GM13976 (cell line): ENCODE results near the gene PDGFD.

Source experiments
- DNase-seq: peaks from one replicate; pipeline ENCODE4 v3.0.0; 2012; ENCODE audit warnings: low spot score
- in situ Hi-C: fragments of 300-500 bp; cut with MboI; formaldehyde crosslinking; loops from one replicate; pipeline ENCODE4 v1.12.0; 2022; ENCODE audit warnings: low sequenced_read_pairs, mixed read lengths, inconsistent platforms; ENCODE audit not compliant: unreplicated experiment
- TF ChIP-seq, protein P1 (sequence below): IDR thresholded peaks from 2 replicates; pipeline ENCODE4 v1.5.1; 2012; ENCODE audit warnings: borderline replicate concordance, mild to moderate bottlenecking; ENCODE audit not compliant: insufficient read depth; ENCODE audit errors: extremely low read depth, missing control alignments, control extremely low read depth

Gene PDGFD

DNA sequence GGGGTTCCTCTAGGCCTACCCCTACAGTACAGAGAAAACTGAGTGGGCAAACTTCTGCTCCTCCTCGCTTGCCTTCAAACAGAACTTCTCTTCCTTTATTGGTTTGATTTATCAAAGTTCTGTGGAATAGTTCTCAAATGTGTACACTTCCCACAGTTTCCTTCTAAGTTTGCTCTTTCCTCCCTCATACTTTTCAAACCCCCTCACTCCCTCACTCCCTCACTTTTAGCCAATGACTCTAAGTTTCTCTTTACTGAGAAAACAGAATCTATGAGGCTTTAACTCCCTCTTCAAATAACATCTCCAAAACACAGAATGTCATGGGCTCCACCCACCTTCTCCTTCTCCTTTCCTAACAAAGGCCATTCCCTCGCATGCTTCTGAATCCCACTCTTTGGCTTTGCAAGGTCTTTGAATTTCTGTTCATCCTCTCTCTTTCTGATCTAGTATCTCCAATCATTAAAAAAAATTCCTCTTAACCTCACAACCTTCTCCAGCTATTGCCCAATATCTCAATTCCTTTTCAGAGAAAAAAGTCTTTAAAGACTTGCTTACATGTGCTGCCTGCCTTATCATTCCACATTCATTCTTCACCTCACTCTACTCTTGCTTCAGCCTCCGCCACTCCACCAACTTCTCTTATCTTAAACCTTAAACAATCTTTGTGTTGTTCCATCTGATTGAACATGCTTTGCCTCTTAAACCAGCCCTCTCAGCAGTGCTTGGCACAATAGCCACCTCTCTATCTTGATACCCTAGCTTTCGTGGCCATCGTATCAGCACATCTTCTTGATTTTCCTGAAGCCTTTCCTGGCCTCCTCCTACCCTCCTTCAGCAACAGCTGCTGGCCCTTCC, 70.3 kb downstream of the PDGFD start:
- TF ChIP-seq, protein P1, sequence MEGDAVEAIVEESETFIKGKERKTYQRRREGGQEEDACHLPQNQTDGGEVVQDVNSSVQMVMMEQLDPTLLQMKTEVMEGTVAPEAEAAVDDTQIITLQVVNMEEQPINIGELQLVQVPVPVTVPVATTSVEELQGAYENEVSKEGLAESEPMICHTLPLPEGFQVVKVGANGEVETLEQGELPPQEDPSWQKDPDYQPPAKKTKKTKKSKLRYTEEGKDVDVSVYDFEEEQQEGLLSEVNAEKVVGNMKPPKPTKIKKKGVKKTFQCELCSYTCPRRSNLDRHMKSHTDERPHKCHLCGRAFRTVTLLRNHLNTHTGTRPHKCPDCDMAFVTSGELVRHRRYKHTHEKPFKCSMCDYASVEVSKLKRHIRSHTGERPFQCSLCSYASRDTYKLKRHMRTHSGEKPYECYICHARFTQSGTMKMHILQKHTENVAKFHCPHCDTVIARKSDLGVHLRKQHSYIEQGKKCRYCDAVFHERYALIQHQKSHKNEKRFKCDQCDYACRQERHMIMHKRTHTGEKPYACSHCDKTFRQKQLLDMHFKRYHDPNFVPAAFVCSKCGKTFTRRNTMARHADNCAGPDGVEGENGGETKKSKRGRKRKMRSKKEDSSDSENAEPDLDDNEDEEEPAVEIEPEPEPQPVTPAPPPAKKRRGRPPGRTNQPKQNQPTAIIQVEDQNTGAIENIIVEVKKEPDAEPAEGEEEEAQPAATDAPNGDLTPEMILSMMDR = no peak
- no peak for DNase-seq
- in situ Hi-C loops = no loop called here

- in situ Hi-C loops = no loop called here
- TF ChIP-seq, protein P1 = no peak
- DNase-seq = no peak
Measured at GRCh38 chr11:104092744-104093143, 71.2 kb downstream of the PDGFD start.

DNA sequence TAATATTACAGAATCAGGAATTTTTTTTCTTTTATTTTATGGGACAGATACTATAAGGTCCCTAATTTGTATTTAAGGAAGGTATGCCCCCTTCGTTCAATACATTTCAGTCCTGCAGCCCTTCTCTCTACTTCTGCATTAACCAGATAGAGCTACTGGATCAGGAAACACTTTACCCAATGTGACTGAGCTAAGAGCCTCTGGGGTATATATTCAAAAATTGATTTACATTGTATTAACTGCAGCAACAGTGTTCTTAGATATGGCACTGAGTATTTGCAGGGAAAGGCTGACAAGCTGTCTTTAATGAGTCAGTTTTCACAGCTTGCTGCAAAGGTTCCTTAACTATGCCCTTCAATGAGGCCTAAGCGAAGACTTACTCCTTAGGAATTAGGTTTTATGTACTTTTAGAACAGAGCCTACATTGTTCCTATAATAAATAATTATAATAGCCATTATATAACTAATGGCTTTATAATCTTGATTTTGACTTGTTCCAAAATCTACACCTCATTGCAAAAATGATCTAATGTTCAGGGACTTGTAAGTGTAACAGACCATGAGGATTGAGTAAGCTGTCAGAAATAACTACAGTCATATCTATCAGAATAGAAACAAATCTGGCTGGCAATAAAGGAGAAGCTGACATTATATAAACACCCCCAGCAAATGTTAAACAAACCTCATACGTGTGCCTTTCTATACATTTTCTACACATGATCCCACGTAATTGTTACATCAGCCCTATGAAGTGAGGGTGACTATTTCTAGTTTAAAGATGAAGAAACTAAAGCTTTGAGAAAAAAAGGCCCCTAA, 72.5 kb downstream of the PDGFD start:
- in situ Hi-C loops = no loop called here
- TF ChIP-seq, protein P1 = no peak
- no peak for DNase-seq

DNA sequence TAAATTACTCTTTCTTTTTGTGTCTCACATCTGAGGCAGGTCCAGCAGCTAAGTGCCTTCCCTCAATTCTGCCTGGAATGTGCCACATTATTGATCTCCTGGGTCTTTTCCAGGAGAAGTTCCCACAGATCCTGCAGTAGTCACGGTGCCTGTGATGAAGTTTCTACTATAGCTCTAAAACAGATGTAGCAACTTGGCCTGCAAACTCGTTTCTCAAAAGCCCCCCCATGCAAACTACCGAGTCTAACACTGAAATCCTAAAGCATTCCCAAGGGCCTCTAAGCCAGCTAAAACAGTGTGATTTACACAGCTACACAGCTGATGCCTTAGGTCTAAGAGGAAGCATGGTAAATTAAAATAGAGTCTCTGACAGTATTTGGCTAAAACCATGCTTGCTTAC, 73.2 kb downstream of the PDGFD start:
- TF ChIP-seq, protein P1 = no peak
- in situ Hi-C loops = no loop called here
- no peak for DNase-seq

- DNase-seq = no peak
Measured at GRCh38 chr11:104089481-104089880, 74.5 kb downstream of the PDGFD start.

DNA sequence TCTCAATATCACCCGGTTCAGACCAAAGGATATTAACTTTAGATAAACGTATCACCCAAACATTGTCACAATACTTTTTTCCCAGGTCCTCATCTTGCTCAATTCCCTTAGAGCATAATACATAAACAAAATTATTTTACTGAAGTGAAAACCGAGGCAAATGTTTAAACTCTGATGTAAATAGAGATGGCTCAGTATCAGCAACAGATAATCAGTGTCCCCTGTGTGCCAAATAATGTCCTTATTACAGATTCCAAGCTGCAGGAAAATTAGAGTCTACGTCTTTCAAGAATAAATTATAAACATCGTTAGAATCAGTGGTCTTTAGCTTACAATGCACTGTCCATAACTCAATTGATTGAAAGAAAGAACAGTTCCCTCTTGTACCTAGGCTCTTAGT, 77.3 kb downstream of the PDGFD start:
- in situ Hi-C loops = no loop called here
- TF ChIP-seq, protein P1 = no peak
- no peak for DNase-seq

More at GRCh38 chr11:104089481-104089880, 74.5 kb downstream of the PDGFD start:
- in situ Hi-C loops = no loop called here
- TF ChIP-seq, protein P1 = no peak
